ENCODE data around the gene ASTL.

The ASTL gene

GRCh38 chr2:96116879-96117533, 21.3 kb downstream of the ASTL start:
- Mint-ChIP-seq H3K4me1 (peaks cover 52% of the 10 kb centered on the region), H3K9me3 (no peaks in the 10 kb centered on the region), H3K36me3 (peaks cover 15% of the 10 kb centered on the region), H3K27ac (no peak overlapping the region), H3K4me3 (peak overlapping the region; percentile 77)
- DNase-seq (ENCODE audit: low spot score in 2 of 2) (peak; percentile 82 to 87), ATAC-seq (peak; percentile 84)

GRCh38 chr2:96116424-96116878, 21.9 kb downstream of the ASTL start, which contains the start of gene ADRA2B:
ADRA2B (minus strand) TSS chr2:96116571; CDS start chr2:96116149, 422 bp downstream.
- Mint-ChIP-seq H3K4me3 (peak within 1 kb of the TSS; percentile 77), H3K27ac (peak within 1 kb of the TSS; percentile 45), H3K9me3 (no peaks in the 10 kb centered on the region), H3K36me3 (peaks cover 15% of the 10 kb centered on the region), H3K4me1 (peaks cover 49% of the 10 kb centered on the region)
- peak; percentile 39 to 76 for DNase-seq (ENCODE audit: low spot score in 2 of 2)
- peak; percentile 65 for ATAC-seq

GRCh38 chr2:96115631-96116423, 22.5 kb downstream of the ASTL start:
- H3K4me1 Mint-ChIP-seq, result peaks cover 43% of the 10 kb centered on the region
- no peak for ATAC-seq
- peak overlapping the region; percentile 77 for H3K4me3 Mint-ChIP-seq
- H3K36me3 Mint-ChIP-seq, result peaks cover 15% of the 10 kb centered on the region
- DNase-seq (ENCODE audit: low spot score in 2 of 2), result no peak
- H3K9me3 Mint-ChIP-seq, result no peaks in the 10 kb centered on the region
- H3K27ac Mint-ChIP-seq, result peak overlapping the region; percentile 45

DNA sequence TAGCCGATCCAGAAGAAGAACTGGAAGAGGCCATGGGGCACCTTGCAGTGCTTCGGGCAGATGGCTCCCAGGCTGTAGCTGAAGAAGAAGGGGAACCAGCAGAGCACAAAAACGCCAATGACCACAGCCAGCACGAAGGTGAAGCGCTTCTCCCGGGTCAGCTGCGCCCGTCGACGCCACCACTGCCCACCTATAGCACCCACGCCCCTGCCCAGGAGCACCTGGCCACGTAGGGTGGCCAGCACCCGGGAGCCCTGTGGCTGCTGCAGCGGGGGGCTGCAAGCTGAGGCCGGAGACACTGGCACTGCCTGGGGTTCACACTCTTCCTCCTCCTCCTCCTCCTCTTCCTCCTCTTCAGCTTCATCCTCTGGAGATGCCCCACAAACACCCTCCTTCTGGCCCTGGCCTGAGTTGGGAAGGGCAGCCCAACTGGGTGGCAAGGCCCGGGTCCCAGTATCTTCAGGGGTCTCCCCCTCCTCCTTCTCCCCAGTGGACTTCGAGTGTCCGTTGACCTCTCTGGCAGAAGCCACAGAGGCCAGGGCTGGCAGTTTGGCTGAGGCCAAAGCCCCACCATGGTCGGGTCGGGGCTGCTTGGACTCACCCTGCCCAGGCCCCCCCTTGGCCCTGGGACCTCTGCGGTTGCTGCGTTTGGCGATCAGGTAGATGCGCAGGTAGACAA, 23.3 kb downstream of the ASTL start:
- no peak for ATAC-seq
- Mint-ChIP-seq H3K27ac (no peak overlapping the region), H3K9me3 (no peaks in the 10 kb centered on the region), H3K36me3 (peaks cover 9% of the 10 kb centered on the region), H3K4me3 (peak overlapping the region; percentile 77), H3K4me1 (peaks cover 35% of the 10 kb centered on the region)
- no peak for DNase-seq (ENCODE audit: low spot score in 2 of 2)

DNA sequence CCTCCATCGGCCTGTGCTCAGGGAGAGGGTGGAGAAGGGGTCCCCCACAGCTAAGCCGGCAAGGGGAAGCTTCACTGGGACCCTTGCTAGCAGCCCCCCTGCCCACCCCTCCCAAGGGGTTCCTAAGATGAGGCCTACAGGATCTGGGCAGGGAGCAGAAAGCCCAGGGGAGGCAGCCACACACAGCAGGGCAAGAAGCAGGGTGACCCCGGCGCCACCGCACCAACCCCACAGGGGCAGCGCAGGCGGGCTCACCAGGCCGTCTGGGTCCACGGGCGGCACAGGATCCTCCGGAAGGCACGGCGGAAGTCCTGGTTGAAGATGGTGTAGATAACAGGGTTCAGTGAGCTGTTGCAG, 23.8 kb downstream of the ASTL start:
- no peak for DNase-seq (ENCODE audit: low spot score in 2 of 2)
- peaks cover 8% of the 10 kb centered on the region for H3K36me3 Mint-ChIP-seq
- H3K27ac Mint-ChIP-seq, result no peak overlapping the region
- no peak for ATAC-seq
- no peak overlapping the region for H3K4me3 Mint-ChIP-seq
- H3K4me1 Mint-ChIP-seq, result peaks cover 30% of the 10 kb centered on the region
- no peaks in the 10 kb centered on the region for H3K9me3 Mint-ChIP-seq

- H3K4me3 Mint-ChIP-seq, result no peak overlapping the region
- ATAC-seq (no peak), DNase-seq (ENCODE audit: low spot score in 2 of 2) (no peak)
- peaks cover 8% of the 10 kb centered on the region for H3K36me3 Mint-ChIP-seq
- H3K4me1 Mint-ChIP-seq, result peaks cover 24% of the 10 kb centered on the region
- no peaks in the 10 kb centered on the region for H3K9me3 Mint-ChIP-seq
- no peak overlapping the region for H3K27ac Mint-ChIP-seq
Observed at GRCh38 chr2:96113951-96114350, 24.4 kb downstream of the ASTL start.

DNA sequence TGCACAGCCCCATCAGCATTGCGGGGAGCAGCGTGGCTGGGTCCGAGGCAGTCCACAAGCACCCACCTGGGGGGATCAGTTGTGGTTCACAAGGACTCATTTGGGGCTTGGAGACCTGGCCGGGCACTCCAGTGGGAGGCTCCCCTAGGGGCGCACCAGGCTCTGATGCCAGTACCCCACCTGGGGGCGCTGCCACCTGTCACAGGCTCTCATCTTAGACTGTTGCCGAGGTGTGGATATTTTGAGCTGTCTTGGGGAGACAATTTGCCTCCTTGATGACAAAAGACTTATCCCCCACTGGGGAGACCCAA, 25.0 kb downstream of the ASTL start:
- Mint-ChIP-seq H3K4me3 (no peak overlapping the region), H3K4me1 (peaks cover 24% of the 10 kb centered on the region), H3K9me3 (no peaks in the 10 kb centered on the region), H3K27ac (peak overlapping the region; percentile 44), H3K36me3 (peaks cover 8% of the 10 kb centered on the region)
- ATAC-seq (no peak), DNase-seq (ENCODE audit: low spot score in 2 of 2) (no peak)

DNA sequence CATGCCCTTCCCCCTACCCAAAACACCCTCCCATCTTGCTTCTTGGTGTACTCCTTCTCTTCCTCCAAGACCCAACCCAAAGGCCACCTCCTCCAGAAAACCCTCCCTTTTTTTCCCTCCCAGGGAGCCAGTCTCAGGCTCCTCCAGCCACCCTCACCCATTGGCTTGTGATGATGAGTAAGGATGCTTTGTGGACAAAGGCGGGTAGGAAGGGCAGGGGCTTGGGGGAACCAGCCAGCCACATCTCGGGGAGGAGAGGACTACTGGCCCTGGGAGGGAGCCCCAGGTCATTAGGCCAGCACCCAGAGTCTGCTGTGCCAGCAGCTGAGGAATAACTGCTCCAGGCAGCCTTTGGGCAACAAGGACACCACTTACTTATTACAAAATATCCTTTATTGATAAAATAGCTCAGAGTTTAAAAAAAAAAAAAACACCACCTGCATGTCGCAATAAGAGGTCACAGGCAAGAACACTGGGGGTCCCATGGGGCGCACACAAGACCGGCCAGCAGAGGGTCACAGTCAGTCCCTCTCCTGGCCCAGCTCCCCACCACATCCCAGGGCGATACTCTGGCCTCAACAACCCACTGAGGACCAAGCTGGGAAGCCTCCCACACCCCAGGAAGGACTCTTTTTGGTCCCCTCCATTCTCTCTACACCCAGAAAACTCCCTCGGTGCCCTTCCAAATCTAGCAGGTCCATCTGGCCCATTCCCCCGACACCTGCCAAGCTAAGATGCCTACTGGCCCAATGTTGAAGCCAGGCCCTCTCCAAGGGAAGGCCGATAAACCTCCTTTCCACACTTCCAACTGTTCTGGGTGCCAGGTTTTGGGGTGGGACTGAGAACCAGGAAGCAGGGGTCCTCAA, 25.6 kb downstream of the ASTL start:
- Mint-ChIP-seq H3K4me1 (peaks cover 18% of the 10 kb centered on the region), H3K4me3 (no peak overlapping the region), H3K9me3 (no peaks in the 10 kb centered on the region), H3K27ac (peak overlapping the region; percentile 44), H3K36me3 (peaks cover 8% of the 10 kb centered on the region)
- ATAC-seq (no peak), DNase-seq (ENCODE audit: low spot score in 2 of 2) (no peak)

DNA sequence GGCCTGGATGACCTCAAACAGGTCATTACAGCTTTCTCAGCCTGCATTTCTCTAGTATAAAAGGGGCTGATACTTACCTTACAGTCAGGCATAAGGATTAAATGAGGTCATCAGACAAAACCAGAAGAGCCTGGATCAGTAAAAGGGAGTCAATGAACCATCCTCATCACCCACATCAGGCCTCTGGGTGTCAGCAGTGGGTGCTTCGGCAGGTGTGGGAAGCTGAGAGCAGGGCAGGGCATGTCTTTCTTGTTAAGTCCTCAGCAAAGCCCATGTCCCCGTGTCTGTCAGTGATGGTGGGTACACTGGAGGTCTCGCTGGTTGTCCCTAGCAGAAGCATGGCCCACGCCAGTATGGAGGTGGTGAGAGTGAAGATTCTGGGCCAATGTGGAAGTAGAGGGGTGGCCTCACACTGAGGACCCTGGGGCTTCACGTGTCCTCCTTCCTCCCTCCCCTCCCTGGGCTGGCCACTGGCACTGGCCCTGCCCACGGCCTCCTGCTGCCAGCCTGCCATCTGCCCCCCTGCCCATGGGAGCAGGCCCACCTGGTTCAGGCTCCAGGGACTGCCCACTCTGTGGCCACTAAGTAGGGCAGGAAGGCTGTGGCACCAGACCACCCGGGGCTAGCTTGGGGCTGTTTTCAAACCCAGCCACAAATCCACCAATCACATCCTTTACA, 26.3 kb downstream of the ASTL start:
- DNase-seq (ENCODE audit: low spot score in 2 of 2) (no peak), ATAC-seq (no peak)
- Mint-ChIP-seq H3K4me1 (peaks cover 11% of the 10 kb centered on the region), H3K36me3 (peaks cover 8% of the 10 kb centered on the region), H3K27ac (peak overlapping the region; percentile 44), H3K9me3 (no peaks in the 10 kb centered on the region), H3K4me3 (no peak overlapping the region)

DNA sequence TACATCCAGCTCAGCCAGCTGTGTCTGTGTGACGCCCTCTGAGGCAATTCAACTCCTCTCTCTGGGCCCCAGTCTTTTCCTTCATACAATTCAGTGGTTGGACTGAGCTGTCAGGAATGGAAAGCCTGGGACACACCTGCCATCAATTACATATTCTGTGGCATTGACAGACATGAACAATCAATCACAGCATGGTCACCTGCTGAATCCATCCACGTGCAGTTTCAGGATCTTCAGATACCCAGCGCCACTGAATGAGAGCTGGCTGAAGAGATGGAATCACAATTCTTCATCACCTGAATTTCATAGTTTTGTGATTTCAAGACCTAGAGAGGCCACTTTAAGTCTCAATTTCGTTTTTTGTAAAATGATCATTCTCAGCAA, 27.1 kb downstream of the ASTL start:
- ATAC-seq (no peak), DNase-seq (ENCODE audit: low spot score in 2 of 2) (no peak)
- Mint-ChIP-seq H3K4me1 (peaks cover 11% of the 10 kb centered on the region), H3K36me3 (peaks cover 8% of the 10 kb centered on the region), H3K27ac (no peak overlapping the region), H3K9me3 (no peaks in the 10 kb centered on the region), H3K4me3 (no peak overlapping the region)

DNA sequence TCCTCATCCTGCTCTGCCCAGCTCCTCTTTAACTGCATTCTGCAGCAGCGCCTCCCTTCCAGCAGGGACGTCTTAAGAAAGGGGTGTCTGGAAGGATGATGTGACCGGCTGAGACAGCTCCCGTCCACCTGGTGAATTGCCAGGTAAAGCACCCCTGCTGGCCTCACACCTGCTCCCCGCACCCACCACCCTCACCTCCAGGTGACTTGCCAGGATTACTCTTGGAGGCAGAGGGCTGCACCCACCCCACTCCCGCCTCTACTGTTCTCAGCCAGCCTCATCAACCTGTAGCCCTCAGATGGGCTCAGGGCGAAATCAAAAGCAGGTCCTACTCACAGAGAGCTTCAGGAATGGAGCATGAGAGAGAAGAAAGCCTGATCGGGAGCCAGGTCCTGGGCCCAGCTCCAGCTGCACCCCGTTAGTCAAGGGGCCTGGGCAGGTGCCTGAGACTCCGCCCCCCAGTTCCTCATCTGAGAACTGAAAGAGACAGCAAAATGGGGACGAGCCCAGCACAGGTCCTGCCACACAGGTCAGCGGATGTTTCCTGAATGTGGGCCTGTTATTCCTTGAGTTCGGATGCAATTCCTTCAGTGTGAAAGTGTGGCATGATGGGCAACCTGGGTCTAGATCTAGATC, 27.6 kb downstream of the ASTL start:
- Mint-ChIP-seq H3K36me3 (peaks cover 6% of the 10 kb centered on the region), H3K4me3 (no peak overlapping the region), H3K4me1 (peaks cover 7% of the 10 kb centered on the region), H3K9me3 (no peaks in the 10 kb centered on the region), H3K27ac (no peak overlapping the region)
- DNase-seq (ENCODE audit: low spot score in 2 of 2) (no peak), ATAC-seq (no peak)

DNA sequence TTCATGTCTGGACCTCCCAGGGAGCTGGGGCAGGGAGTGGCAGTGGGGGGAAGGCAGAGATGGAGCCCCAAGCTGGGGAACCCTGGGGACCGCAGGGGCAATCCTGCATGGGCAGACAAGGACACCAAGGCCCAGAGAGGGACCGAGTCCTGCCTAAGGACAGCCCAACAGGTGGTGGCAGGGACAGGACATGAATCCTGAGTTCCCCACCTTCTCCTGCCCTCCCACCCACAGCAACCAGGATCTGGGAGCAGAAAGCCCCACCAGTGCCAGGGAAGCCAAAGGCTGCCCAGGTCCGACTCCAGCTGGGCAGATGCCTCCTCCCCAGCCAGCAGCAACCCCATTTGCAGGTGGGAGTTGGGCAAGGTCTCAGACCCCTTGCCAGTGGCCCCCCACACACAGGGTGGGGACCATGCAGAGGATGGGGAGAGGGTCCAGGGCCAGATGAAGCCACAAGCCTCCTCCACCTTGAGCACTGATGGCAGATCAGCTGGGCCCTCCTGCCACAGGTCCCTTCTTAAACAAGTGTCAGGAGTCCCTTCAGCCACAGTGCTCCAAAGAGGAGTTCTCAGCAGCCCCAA, 28.3 kb downstream of the ASTL start:
- Mint-ChIP-seq H3K27ac (no peak overlapping the region), H3K4me1 (no peaks in the 10 kb centered on the region), H3K36me3 (no peaks in the 10 kb centered on the region), H3K9me3 (peaks cover 6% of the 10 kb centered on the region), H3K4me3 (no peak overlapping the region)
- no peak for ATAC-seq
- DNase-seq (ENCODE audit: low spot score in 2 of 2), result no peak

- H3K36me3 Mint-ChIP-seq, result no peaks in the 10 kb centered on the region
- no peak overlapping the region for H3K4me3 Mint-ChIP-seq
- H3K27ac Mint-ChIP-seq, result no peak overlapping the region
- DNase-seq (ENCODE audit: low spot score in 2 of 2) (no peak), ATAC-seq (no peak)
- no peaks in the 10 kb centered on the region for H3K4me1 Mint-ChIP-seq
- peaks cover 8% of the 10 kb centered on the region for H3K9me3 Mint-ChIP-seq
Observed at GRCh38 chr2:96109361-96109680, 29.0 kb downstream of the ASTL start.

All from stimulated activated effector memory CD8-positive, alpha-beta T cell treated with anti-CD3 and anti-CD28 coated beads, Interleukin-12 subunit alpha, Interleukin-12 subunit beta, amount 100 ng/mL, for 72 hours (primary cell).